Mesenchymal stem cell (in vitro differentiated cells and primary cell): Measurements from ENCODE around the gene FOXP1.

ENCODE experiments used
- DNase-seq: peaks from one replicate; pipeline ENCODE4 v3.0.0-alpha.2; 2013
- H2AFZ ChIP-seq: one replicate; pipeline ENCODE4 v1.6.1; 2013; ENCODE audit warnings: low read depth, mild to moderate bottlenecking, control low read depth, inconsistent platforms, low read length, moderate library complexity
- H2AK5ac ChIP-seq: 2 replicates; pipeline ENCODE4 v1.6.1; 2013; ENCODE audit warnings: low read length, moderate library complexity, mild to moderate bottlenecking, inconsistent platforms; ENCODE audit not compliant: severe bottlenecking
- H2BK120ac ChIP-seq: one replicate; pipeline ENCODE4 v1.6.1; 2013; ENCODE audit warnings: low read depth, mild to moderate bottlenecking, inconsistent platforms, low read length, moderate library complexity
- H2BK12ac ChIP-seq, 2 experiments: one replicate each; pipeline ENCODE4 v1.6.1; 2013; ENCODE audit warnings: inconsistent platforms in 2 of 2, low read length in 2 of 2, mild to moderate bottlenecking in 2 of 2, moderate library complexity in 2 of 2, control low read depth in 1 of 2
- H2BK15ac ChIP-seq: one replicate; pipeline ENCODE4 v1.6.1; 2013; ENCODE audit warnings: mild to moderate bottlenecking, low read depth, inconsistent platforms; ENCODE audit not compliant: poor library complexity, severe bottlenecking
- H2BK5ac ChIP-seq: 2 replicates; pipeline ENCODE4 v1.6.1; 2013; ENCODE audit warnings: low read depth, mild to moderate bottlenecking, low read length, control low read depth, inconsistent platforms; ENCODE audit not compliant: poor library complexity, severe bottlenecking
- H3K14ac ChIP-seq, 2 experiments: one replicate each; pipeline ENCODE4 v1.6.1; 2013; ENCODE audit warnings: inconsistent platforms in 2 of 2, low read length in 2 of 2, control low read depth in 1 of 2, mild to moderate bottlenecking in 1 of 2, moderate library complexity in 1 of 2
- H3K18ac ChIP-seq, 2 experiments: one replicate each; pipeline ENCODE4 v1.6.1; 2013; ENCODE audit warnings: inconsistent platforms in 2 of 2, low read length in 2 of 2, control low read depth in 1 of 2, low read depth in 1 of 2, mild to moderate bottlenecking in 1 of 2
- H3K23ac ChIP-seq, 2 experiments: one replicate each; pipeline ENCODE4 v1.6.1; 2013; ENCODE audit warnings: inconsistent platforms in 2 of 2, low read length in 2 of 2, mild to moderate bottlenecking in 2 of 2, moderate library complexity in 2 of 2, control low read depth in 1 of 2
- H3K27ac ChIP-seq: 2 replicates; pipeline ENCODE4 v1.5.1; 2013; ENCODE audit warnings: mild to moderate bottlenecking, moderate library complexity, low read length, control low read depth, inconsistent platforms; ENCODE audit not compliant: poor library complexity, severe bottlenecking
- H3K27me3 ChIP-seq, 2 experiments: 2 replicates each; pipeline versions ENCODE4 v1.6.1 to v1.7.0; 2013; ENCODE audit warnings: low read length in 2 of 2, mild to moderate bottlenecking in 2 of 2, moderate library complexity in 2 of 2, control low read depth in 1 of 2, inconsistent platforms in 1 of 2; ENCODE audit not compliant: control insufficient read depth in 1 of 2, insufficient read depth in 1 of 2
- H3K36me3 ChIP-seq, 2 experiments: 2 replicates each; pipeline versions ENCODE4 v1.6.1 to v1.7.0; 2013; ENCODE audit warnings: low read length in 2 of 2, control low read depth in 1 of 2, inconsistent platforms in 1 of 2, low read depth in 1 of 2, mild to moderate bottlenecking in 1 of 2; ENCODE audit not compliant: insufficient read depth in 2 of 2, control insufficient read depth in 1 of 2
- H3K4ac ChIP-seq, 2 experiments: one replicate each; pipeline ENCODE4 v1.6.1; 2013; ENCODE audit warnings: inconsistent platforms in 2 of 2, low read length in 2 of 2, mild to moderate bottlenecking in 2 of 2, moderate library complexity in 2 of 2, control low read depth in 1 of 2, low read depth in 1 of 2
- H3K4me1 ChIP-seq: 2 replicates; pipeline ENCODE4 v1.6.1; 2013; ENCODE audit warnings: low read depth, low read length, control low read depth; ENCODE audit not compliant: control insufficient read depth, insufficient read depth
- H3K4me2 ChIP-seq: 2 replicates; pipeline ENCODE4 v1.6.1; 2013; ENCODE audit warnings: low read length, mild to moderate bottlenecking, inconsistent platforms; ENCODE audit not compliant: poor library complexity, severe bottlenecking
- H3K4me3 ChIP-seq, 2 experiments: 2 replicates each; pipeline versions ENCODE4 v1.5.1 to v1.7.0; 2013; ENCODE audit warnings: low read length in 2 of 2, mild to moderate bottlenecking in 2 of 2, control low read depth in 1 of 2, low read depth in 1 of 2; ENCODE audit not compliant: insufficient read depth in 1 of 2
- H3K79me1 ChIP-seq: replicated peaks from 2 replicates; pipeline ENCODE4 v1.6.1; 2013; ENCODE audit warnings: mild to moderate bottlenecking, control low read depth, low read length, inconsistent platforms; ENCODE audit not compliant: poor library complexity, severe bottlenecking
- H3K9ac ChIP-seq: 2 replicates; pipeline ENCODE4 v1.7.0; 2013; ENCODE audit warnings: mild to moderate bottlenecking, low read length, moderate library complexity
- H3K9me3 ChIP-seq: 2 replicates; pipeline ENCODE4 v1.7.0; 2013; ENCODE audit warnings: mild to moderate bottlenecking, low read length; ENCODE audit not compliant: control insufficient read depth
- H4K8ac ChIP-seq: one replicate; pipeline ENCODE4 v1.6.1; 2013; ENCODE audit warnings: inconsistent platforms, mild to moderate bottlenecking, low read length, moderate library complexity
- H4K91ac ChIP-seq: one replicate; pipeline ENCODE4 v1.6.1; 2013; ENCODE audit warnings: mild to moderate bottlenecking, low read length, inconsistent platforms
- WGBS: methylation state at CpG from one replicate; pipeline ENCODE4 v1.1.7; 2013; ENCODE audit warnings: mixed read lengths; 5-methylcytosine and 5-hydroxymethylcytosine counted together

The FOXP1 gene

GRCh38 chr3:71625676-71626075 is 42.1 kb upstream of the FOXP1 start:
- no peak overlapping the region for H3K4me2 ChIP-seq
- H2BK5ac ChIP-seq: no peak overlapping the region
- no peak overlapping the region for H2AK5ac ChIP-seq
- no peak overlapping the region for H2AFZ ChIP-seq
- H3K18ac ChIP-seq: no peak overlapping the region
- no peaks in the 10 kb centered on the region for H3K9me3 ChIP-seq
- H2BK15ac ChIP-seq: no peak overlapping the region
- no peak overlapping the region for H3K27ac ChIP-seq
- H3K14ac ChIP-seq: no peak overlapping the region
- peaks cover 0 to 3% of the 10 kb centered on the region in 2 experiments for H3K27me3 ChIP-seq
- no peaks in the 10 kb centered on the region for H3K79me1 ChIP-seq
- H3K4me3 ChIP-seq: no peak overlapping the region
- H3K23ac ChIP-seq: no peak overlapping the region
- no peak overlapping the region for H3K4ac ChIP-seq
- H4K8ac ChIP-seq: no peak overlapping the region
- H3K9ac ChIP-seq: no peak overlapping the region
- no peaks in the 10 kb centered on the region for H3K36me3 ChIP-seq
- H4K91ac ChIP-seq: no peak overlapping the region
- no peak overlapping the region for H2BK120ac ChIP-seq
- H2BK12ac ChIP-seq: no peak overlapping the region
- no peaks in the 10 kb centered on the region for H3K4me1 ChIP-seq
- no peak for DNase-seq

- Histone ChIP-seq H3K14ac (no peak overlapping the region), H3K27ac (no peak overlapping the region), H3K79me1 (no peaks in the 10 kb centered on the region), H3K9ac (no peak overlapping the region), H2BK12ac (no peak overlapping the region), H2AK5ac (no peak overlapping the region), H2BK120ac (no peak overlapping the region), H3K4me1 (no peaks in the 10 kb centered on the region), H3K4me3 (no peak overlapping the region), H3K4ac (no peak overlapping the region), H4K8ac (no peak overlapping the region), H3K27me3 (peaks cover 0 to 3% of the 10 kb centered on the region in 2 experiments), H3K36me3 (no peaks in the 10 kb centered on the region), H3K4me2 (no peak overlapping the region), H2AFZ (no peak overlapping the region), H4K91ac (no peak overlapping the region), H3K23ac (no peak overlapping the region), H3K9me3 (no peaks in the 10 kb centered on the region), H3K18ac (no peak overlapping the region), H2BK15ac (no peak overlapping the region), H2BK5ac (no peak overlapping the region)
- no peak for DNase-seq
- WGBS: 64% methylated on average over 6 of the region's 9 CpGs
Observed at GRCh38 chr3:71621825-71622537, 38.5 kb upstream of the FOXP1 start.

- H3K4me3 ChIP-seq: no peak overlapping the region
- H3K18ac ChIP-seq: no peak overlapping the region
- no peaks in the 10 kb centered on the region for H3K9me3 ChIP-seq
- H2BK5ac ChIP-seq: no peak overlapping the region
- no peak overlapping the region for H2AK5ac ChIP-seq
- H3K9ac ChIP-seq: no peak overlapping the region
- no peak overlapping the region for H3K27ac ChIP-seq
- H3K4me2 ChIP-seq: no peak overlapping the region
- WGBS: 86% methylated on average over 6 of the region's 6 CpGs
- H2BK12ac ChIP-seq: no peak overlapping the region
- no peak overlapping the region for H2BK15ac ChIP-seq
- peaks cover 0 to 3% of the 10 kb centered on the region in 2 experiments for H3K27me3 ChIP-seq
- H3K23ac ChIP-seq: no peak overlapping the region
- no peaks in the 10 kb centered on the region for H3K4me1 ChIP-seq
- no peak overlapping the region for H2AFZ ChIP-seq
- H2BK120ac ChIP-seq: no peak overlapping the region
- no peak for DNase-seq
- H3K79me1 ChIP-seq: no peaks in the 10 kb centered on the region
- no peak overlapping the region for H3K4ac ChIP-seq
- H3K14ac ChIP-seq: no peak overlapping the region
- H4K8ac ChIP-seq: no peak overlapping the region
- no peaks in the 10 kb centered on the region for H3K36me3 ChIP-seq
- no peak overlapping the region for H4K91ac ChIP-seq
Observed at GRCh38 chr3:71618538-71618937, 35.0 kb upstream of the FOXP1 start.

- no peak overlapping the region for H3K23ac ChIP-seq
- no peaks in the 10 kb centered on the region for H3K79me1 ChIP-seq
- no peak overlapping the region for H4K91ac ChIP-seq
- no peak overlapping the region for H2BK120ac ChIP-seq
- H3K18ac ChIP-seq: no peak overlapping the region
- H3K27me3 ChIP-seq: peaks cover 0 to under 1% of the 10 kb centered on the region in 2 experiments
- 92% methylated on average over 6 of the region's 6 CpGs for WGBS
- no peak overlapping the region for H3K9ac ChIP-seq
- H3K4ac ChIP-seq: no peak overlapping the region
- no peak overlapping the region for H4K8ac ChIP-seq
- H3K36me3 ChIP-seq: no peaks in the 10 kb centered on the region
- no peak overlapping the region for H3K4me3 ChIP-seq
- no peak for DNase-seq
- no peak overlapping the region for H2BK15ac ChIP-seq
- H3K4me1 ChIP-seq: no peaks in the 10 kb centered on the region
- no peak overlapping the region for H3K4me2 ChIP-seq
- no peak overlapping the region for H2BK12ac ChIP-seq
- H2AK5ac ChIP-seq: no peak overlapping the region
- no peak overlapping the region for H3K27ac ChIP-seq
- no peak overlapping the region for H2BK5ac ChIP-seq
- H3K9me3 ChIP-seq: no peaks in the 10 kb centered on the region
- no peak overlapping the region for H2AFZ ChIP-seq
- no peak overlapping the region for H3K14ac ChIP-seq
Observed at GRCh38 chr3:71616571-71617021, 33.1 kb upstream of the FOXP1 start.
